RWPE2 (cell line): ENCODE data around the gene LCK.

ENCODE experiments used
- ATAC-seq: fragments of 200-7000 bp; cut with Tn5 transposase; 3 replicates; pipeline ENCODE4 v1.9.1; 2021; ENCODE audit warnings: low read depth
- DNase-seq: peaks from one replicate; pipeline ENCODE4 v3.0.0-alpha.2; 2020; ENCODE audit warnings: low spot score
- H3K27ac ChIP-seq: fragments of 450-650 bp; 2 replicates; pipeline ENCODE4 v1.5.1; 2017; ENCODE audit warnings: mild to moderate bottlenecking; ENCODE audit not compliant: poor library complexity, severe bottlenecking
- H3K27me3 ChIP-seq: fragments of 250-450 bp; sonication (Bioruptor Pico); 2 replicates; pipeline ENCODE4 v1.5.1; 2021; ENCODE audit warnings: mild to moderate bottlenecking, moderate library complexity; ENCODE audit not compliant: insufficient read depth, poor library complexity, severe bottlenecking
- H3K36me3 ChIP-seq: fragments of 250-450 bp; sonication (Bioruptor Pico); 2 replicates; pipeline ENCODE4 v1.5.1; 2020; ENCODE audit warnings: low read depth, mild to moderate bottlenecking, moderate library complexity
- H3K4me1 ChIP-seq: fragments of 250-450 bp; sonication (Bioruptor Pico); 2 replicates; pipeline ENCODE4 v1.5.1; 2021; ENCODE audit warnings: mild to moderate bottlenecking, moderate library complexity; ENCODE audit not compliant: insufficient read depth, poor library complexity, severe bottlenecking
- H3K4me3 ChIP-seq: fragments of 250-450 bp; sonication (Bioruptor Pico); 2 replicates; pipeline ENCODE4 v1.5.1; 2021; ENCODE audit warnings: mild to moderate bottlenecking, moderate library complexity; ENCODE audit not compliant: severe bottlenecking
- H3K9me3 ChIP-seq: fragments of 250-450 bp; sonication (Bioruptor Pico); 2 replicates; pipeline ENCODE4 v1.5.1; 2021; ENCODE audit warnings: mild to moderate bottlenecking, moderate library complexity; ENCODE audit not compliant: severe bottlenecking
- CTCF ChIP-seq: fragments of 450-650 bp; IDR thresholded peaks from one replicate; pipeline ENCODE4 v1.5.1; 2017; ENCODE audit warnings: mild to moderate bottlenecking, moderate library complexity; ENCODE audit not compliant: poor library complexity, severe bottlenecking

The LCK gene

DNA sequence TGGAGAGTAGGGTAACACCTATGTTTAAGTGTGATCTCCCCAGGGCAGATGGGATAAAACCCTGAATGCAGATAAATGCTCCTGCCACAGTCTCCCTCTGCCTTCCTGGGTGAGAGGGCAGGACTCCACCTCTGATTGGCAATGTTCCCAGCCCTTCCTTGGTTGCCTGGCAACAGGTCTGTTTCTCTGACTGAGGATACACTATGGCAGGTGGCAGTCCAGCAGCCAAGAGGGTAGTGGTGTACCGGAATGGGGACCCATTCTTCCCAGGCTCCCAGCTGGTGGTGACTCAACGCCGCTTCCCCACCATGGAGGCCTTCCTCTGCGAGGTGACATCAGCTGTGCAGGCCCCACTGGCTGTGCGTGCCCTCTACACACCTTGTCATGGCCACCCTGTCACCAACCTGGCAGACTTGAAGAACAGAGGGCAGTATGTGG is 42.2 kb upstream of the LCK start, which contains the start of gene DCDC2B:
TSS of gene DCDC2B (plus strand) at position 199 of the 438 bp plus-strand sequence. CDS start at position 204, 5 bp downstream.
- Histone ChIP-seq H3K27me3 (no peaks in the 10 kb centered on the region), H3K36me3 (peaks cover 23% of the 10 kb centered on the region), H3K4me3 (no peak within 1 kb of the TSS), H3K9me3 (no peaks in the 10 kb centered on the region), H3K4me1 (no peaks in the 10 kb centered on the region), H3K27ac (no peak within 1 kb of the TSS)
- ATAC-seq (peak; percentile 32; the same call in 2 of the 3 replicates), DNase-seq (no peak)
- no peak for TF ChIP-seq CTCF

- DNase-seq (no peak), ATAC-seq (peak; percentile 78)
- no peak overlapping the region for H3K4me3 ChIP-seq
- H3K27me3 ChIP-seq: no peaks in the 10 kb centered on the region
- H3K9me3 ChIP-seq: no peaks in the 10 kb centered on the region
- peak overlapping the region; percentile 89 for H3K27ac ChIP-seq
- peak; percentile 81 for TF ChIP-seq CTCF
- peaks cover 10% of the 10 kb centered on the region for H3K4me1 ChIP-seq
- peaks cover 52% of the 10 kb centered on the region for H3K36me3 ChIP-seq
These were observed 35.2 kb upstream of the LCK start for GRCh38 chr1:32215629-32216480.

- no peak overlapping the region for H3K4me3 ChIP-seq
- peaks cover 52% of the 10 kb centered on the region for H3K36me3 ChIP-seq
- DNase-seq (no peak), ATAC-seq (no peak)
- no peaks in the 10 kb centered on the region for H3K9me3 ChIP-seq
- no peak for TF ChIP-seq CTCF
- H3K4me1 ChIP-seq: peaks cover 10% of the 10 kb centered on the region
- H3K27ac ChIP-seq: peak overlapping the region; percentile 89
- H3K27me3 ChIP-seq: no peaks in the 10 kb centered on the region
These were observed 34.5 kb upstream of the LCK start for GRCh38 chr1:32216566-32216965.

GRCh38 chr1:32219022-32219421 is 32.0 kb upstream of the LCK start:
- peaks cover 54% of the 10 kb centered on the region for H3K36me3 ChIP-seq
- H3K9me3 ChIP-seq: no peaks in the 10 kb centered on the region
- H3K4me3 ChIP-seq: no peak overlapping the region
- H3K4me1 ChIP-seq: peaks cover 13% of the 10 kb centered on the region
- H3K27me3 ChIP-seq: no peaks in the 10 kb centered on the region
- no peak for TF ChIP-seq CTCF
- no peak for DNase-seq
- no peak overlapping the region for H3K27ac ChIP-seq
- ATAC-seq: no peak
